ENCODE measurements around the gene E2F3.

Gene E2F3

DNA sequence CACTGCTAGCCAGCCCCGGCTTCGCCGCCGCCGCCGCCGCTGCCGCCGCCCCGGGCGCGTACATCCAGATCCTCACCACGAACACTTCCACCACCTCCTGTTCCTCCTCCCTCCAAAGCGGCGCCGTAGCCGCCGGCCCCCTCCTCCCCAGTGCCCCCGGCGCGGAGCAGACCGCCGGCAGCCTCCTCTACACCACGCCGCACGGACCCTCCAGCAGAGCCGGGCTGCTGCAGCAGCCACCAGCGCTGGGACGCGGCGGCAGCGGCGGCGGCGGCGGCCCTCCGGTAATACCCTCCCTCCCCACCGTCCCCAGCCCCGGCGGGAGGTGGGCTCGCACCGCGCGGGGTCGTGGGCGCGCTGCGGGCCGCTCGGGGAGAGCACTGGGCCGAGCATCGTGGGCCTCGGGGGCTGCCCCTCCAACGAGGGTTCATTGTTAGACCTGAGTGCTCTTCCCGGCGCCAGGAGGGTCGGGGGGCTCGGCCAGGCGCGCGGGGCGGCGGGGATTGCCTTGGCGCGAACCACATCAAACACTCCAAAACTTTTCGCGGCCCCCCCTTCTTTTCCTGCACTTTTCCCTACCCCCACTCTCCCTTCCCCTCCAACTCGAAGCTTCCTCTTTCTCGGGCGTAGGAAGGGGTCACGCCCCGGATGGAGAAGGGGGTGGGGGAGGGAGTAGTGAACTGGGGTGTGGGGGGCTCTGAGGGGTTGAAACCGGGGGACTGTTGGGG is 827 bp downstream of the E2F3 start:
- DNase-seq = peak; percentile 23

DNA sequence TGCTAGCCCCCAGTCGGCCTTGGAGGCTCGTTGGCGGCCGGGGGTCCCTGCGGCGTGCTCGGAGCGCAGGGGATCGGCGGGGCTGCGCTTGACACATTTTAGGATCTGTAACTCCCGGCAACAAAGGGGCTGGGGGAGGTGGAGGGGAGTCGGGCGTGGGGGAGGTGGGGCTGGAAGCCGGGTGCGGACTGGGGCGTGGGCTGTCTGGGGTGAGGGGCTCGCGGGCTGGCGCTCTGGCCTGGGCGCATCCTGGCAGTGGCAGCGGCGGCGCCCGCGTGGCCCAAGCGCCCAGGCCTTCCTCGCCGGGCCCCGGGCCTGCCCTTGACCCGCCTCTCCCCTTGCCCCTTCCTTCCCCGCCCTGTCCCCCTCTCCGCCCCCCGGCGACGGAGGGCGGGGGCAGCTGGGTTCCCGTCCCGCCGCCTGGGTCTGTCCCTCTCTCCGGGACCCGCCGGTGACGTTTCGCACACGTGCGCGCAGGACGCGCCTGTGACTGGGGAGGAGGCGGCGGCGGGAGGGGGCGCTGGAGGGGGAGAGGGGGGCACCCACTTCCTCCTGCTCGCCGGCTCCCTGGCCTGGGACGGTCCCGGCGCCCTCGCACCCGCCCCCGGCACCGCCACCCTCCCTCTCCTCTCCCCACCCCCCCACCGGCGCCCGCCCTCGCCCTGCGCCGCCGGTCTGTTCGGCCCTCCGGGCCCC is 1.5 kb downstream of the E2F3 start:
- peak; percentile 63 for DNase-seq

- no peak for DNase-seq
Observed at GRCh38 chr6:20403766-20404640, 2.3 kb downstream of the E2F3 start.

DNA sequence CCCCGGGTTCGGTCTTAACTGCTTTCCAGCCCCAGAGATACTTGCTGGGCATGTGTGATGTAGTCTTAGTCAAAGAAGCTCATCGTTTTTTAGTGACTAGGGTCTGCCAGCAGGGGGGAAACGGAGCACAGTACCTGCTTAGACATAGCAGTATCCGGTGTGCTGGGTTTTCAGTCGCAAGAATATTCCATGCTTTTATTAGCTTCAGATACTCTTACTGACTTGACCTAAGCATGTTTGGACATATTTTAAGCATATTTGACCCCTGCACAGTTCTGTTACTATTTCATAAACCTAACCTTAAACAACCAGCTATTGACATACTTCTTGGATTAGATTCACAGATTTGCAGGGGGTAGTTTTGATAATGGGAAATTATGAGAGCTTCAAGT is 3.0 kb downstream of the E2F3 start:
- peak; percentile 40 for DNase-seq

DNA sequence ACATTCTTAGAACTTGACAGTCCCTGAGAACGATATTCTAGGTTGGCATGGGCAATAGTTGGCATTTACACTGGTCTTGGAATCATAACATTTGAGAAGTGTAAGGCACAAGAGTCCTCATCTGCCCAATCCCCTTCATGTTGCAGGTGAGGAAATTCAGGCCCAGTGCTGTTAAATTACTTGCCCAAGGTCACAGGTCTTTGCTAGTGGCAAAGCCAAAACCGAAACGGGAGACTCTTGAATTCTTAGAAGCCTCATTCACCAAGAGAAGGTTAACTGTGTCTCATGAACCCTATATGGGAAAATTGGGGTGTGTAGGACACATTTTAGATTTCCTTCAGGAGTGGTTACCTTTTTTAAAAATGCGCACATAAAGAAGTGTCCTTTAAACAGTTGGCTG is 7.2 kb downstream of the E2F3 start:
- no peak for DNase-seq

- no peak for DNase-seq
Observed at GRCh38 chr6:20409427-20409971, 7.8 kb downstream of the E2F3 start.

DNA sequence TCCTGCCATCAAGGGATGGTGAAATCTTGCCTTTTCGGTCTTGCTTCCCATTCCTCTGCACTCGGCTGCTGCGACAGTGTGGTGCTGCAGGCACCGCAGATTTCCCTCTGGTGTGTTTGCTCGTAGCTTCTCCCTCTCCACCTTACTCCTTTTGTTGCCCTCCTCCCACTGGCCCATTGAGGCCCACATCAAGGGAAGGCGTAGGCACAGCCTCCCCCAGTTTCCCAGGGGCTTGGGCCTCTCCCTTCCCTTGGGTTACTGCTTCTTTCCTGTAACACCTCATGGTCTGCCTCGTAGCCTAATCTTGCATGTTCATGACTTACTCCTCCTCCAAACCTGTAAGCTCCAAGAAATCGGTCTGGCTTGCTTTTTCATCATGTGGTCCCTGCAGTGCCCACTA is 9.9 kb downstream of the E2F3 start:
- no peak for DNase-seq

GRCh38 chr6:20411953-20412681 is 10.4 kb downstream of the E2F3 start:
- no peak for DNase-seq

- DNase-seq = no peak
Observed at GRCh38 chr6:20412682-20413073, 11.0 kb downstream of the E2F3 start.

DNA sequence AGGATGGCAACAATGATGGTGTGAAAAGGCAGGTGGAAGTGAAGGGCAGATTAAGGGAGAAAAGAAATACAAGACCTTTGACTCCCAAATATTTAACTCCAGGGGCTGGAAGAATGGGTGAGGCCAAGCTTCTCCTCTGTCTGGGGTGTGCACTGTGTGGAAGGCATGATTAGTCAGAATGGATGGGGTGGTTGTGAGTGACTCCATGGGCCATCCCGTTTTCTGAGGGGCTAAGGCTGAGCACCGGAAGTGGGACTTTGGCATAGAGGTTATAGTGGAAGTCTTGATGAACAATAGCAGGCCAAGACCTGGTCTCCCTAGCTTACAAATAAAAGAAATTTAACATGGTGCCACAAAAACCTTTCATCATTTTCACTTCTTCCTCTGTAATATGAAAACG is 12.1 kb downstream of the E2F3 start:
- no peak for DNase-seq

DNA sequence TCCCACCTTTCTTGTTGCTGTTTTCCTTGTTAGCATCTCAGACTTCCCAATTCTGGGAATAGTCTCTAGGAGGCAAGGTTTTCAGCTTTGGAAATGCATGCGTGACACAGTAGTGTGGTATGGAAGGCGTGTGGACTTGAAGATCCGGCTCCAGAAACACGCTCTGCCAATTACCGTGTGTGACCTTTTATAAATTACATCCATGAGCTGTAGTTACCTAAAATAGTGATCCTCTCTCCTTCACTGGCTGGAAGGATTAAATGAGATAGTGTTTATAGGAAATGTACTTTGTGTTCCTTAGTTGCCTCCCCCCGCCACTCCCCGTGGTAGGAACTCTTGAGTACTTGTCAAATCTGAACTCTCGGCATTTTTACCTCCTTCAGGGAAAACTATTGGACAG is 13.0 kb downstream of the E2F3 start:
- no peak for DNase-seq

GRCh38 chr6:20415304-20415703 is 13.6 kb downstream of the E2F3 start:
- DNase-seq = no peak

DNA sequence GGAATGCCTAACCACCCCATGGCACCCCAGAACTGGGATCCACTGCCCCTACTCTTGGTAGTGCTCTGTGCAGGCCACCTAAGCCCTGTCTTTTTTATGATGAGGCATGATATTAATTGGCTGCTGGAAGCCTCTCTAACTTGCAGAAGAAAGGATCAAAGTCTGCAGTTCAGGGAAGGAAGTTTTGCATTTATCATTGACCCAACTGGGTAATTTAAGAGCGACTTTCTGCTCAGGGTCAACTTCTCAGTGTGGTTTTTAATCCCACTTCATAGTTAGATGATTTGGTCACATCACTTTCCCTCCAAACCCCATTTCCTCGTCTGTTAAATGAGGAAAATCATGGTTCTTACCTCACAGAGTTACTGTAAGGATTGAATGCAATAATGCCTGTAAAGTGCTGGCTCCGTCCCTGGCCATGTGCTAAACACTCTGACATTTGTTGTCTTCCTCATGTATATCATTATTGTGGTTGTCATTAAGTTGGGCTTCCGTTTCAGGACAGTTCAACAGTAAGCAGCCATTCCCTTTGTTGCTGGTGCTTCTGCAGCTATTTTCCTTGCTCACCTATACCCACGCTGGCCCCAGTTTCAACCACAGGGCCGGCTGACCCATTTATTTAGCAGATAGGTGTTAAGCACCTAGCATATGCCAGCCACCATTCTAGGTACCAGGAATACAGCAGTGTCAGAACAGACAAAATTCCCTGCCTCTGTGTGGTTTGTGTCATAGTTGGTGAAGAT is 14.2 kb downstream of the E2F3 start:
- no peak for DNase-seq

GRCh38 chr6:20416567-20417345 is 15.1 kb downstream of the E2F3 start:
- no peak for DNase-seq

DNA sequence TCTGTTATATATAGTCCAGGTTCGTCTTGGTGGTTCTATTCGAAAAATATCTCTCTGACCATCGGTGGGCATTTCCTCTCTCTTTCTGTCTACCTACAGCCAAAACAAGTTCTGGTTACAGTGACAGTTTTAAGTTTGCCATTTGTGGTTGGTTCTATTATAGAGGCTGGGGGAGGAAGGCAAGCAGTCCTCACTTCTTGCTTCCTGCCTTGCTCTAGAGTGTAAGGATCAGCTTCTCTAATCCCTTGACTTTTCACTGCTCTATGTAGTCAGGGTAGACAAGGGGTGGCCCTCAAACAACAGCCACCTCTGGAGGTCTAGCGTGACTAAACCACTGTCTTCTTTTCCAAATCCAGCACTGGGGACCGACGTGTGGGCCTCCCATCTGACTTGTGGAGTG is 16.1 kb downstream of the E2F3 start:
- no peak for DNase-seq

GRCh38 chr6:20426177-20427082 is 24.8 kb downstream of the E2F3 start:
- no peak for DNase-seq

- DNase-seq = no peak
Observed at GRCh38 chr6:20427856-20428255, 26.2 kb downstream of the E2F3 start.

GRCh38 chr6:20432692-20433091 is 31.0 kb downstream of the E2F3 start:
- DNase-seq = no peak

DNA sequence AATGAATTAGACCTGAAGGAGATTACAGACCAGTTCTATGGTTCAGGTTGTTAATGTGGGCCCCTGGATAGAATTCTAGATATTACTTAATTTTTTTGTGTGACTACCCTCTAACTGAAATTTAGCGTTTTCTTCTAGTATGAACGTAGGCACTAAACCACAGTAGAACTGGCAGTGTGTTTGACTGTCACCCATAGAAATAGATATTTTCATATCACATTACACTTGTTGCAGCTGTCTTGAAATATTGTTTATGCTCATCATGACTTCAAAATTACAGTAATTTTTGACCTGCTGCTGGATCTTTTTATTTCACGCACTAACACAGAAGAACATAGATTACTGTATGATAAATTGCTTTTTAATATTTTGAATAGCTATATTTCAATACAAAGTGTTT is 31.6 kb downstream of the E2F3 start:
- DNase-seq = no peak

GRCh38 chr6:20433929-20434328 is 32.2 kb downstream of the E2F3 start:
- DNase-seq = no peak
